Peyer's patch (tissue), 4 donors: ENCODE data around the gene RALGPS2. TPM values are rescaled to one million over a fixed set of nuclear protein-coding genes. Genes with fewer than 3 reads are reported as not detected.

Experiments used
- DNase-seq, 3 donors: peaks; one replicate each; pipeline ENCODE4 v3.0.0-alpha.2; 2017 to 2019
- H3K27ac ChIP-seq, 4 donors: fragments of 200-600 bp; sonication (generic); one replicate each; pipeline ENCODE4 v1.5.1; 2016 to 2019
- H3K27me3 ChIP-seq, 2 donors: fragments of 200-600 bp; sonication (generic); one replicate each; pipeline ENCODE4 v1.5.1; 2019
- H3K36me3 ChIP-seq, 3 donors: fragments of 200-600 bp; sonication (generic); one replicate each; pipeline ENCODE4 v1.5.1; 2016 to 2019
- H3K4me1 ChIP-seq, 4 donors: fragments of 200-600 bp; sonication (generic); one replicate each; pipeline ENCODE4 v1.5.1; 2016 to 2019
- H3K4me3 ChIP-seq, 4 donors: fragments of 200-600 bp; sonication (generic); 1 replicate in 3 of 4; 2 replicates in 1 of 4; pipeline ENCODE4 v1.5.1; 2016 to 2019; ENCODE audit warnings: mild to moderate bottlenecking in 1 of 4
- H3K9me3 ChIP-seq, 4 donors: fragments of 200-600 bp; sonication (generic); one replicate each; pipeline ENCODE4 v1.5.1; 2016 to 2019; ENCODE audit warnings: mild to moderate bottlenecking in 1 of 4
- POLR2A ChIP-seq, 2 donors: fragments of 450-650 bp; IDR thresholded peaks; one replicate each; pipeline ENCODE4 v1.5.1; 2017; ENCODE audit warnings: antibody characterized with exemption in 2 of 2, mild to moderate bottlenecking in 2 of 2, moderate library complexity in 2 of 2
- total RNA-seq, 4 donors: library from RNA; depleted of rRNA; stranded (reverse); fragments of >200 nt; gene quantifications; one replicate each; pipeline ENCODE4 v1.1.0, GENCODE V29; 2016
- TF ChIP-seq, protein P1 (sequence below), 6 experiments: fragments of 450-650 bp in 4 of 6; fragments of 200-600 bp in 2 of 6; sonication (generic) in 1 of 6; IDR thresholded peaks; one replicate each; pipeline ENCODE4 v1.5.1; 2017 to 2019; ENCODE audit warnings: antibody characterized with exemption in 6 of 6, mild to moderate bottlenecking in 3 of 6, moderate library complexity in 1 of 6

Gene RALGPS2
- total RNA-seq, 4 donors from 2014 or later: 25.8 to 102 (median 40.6) TPM

DNA sequence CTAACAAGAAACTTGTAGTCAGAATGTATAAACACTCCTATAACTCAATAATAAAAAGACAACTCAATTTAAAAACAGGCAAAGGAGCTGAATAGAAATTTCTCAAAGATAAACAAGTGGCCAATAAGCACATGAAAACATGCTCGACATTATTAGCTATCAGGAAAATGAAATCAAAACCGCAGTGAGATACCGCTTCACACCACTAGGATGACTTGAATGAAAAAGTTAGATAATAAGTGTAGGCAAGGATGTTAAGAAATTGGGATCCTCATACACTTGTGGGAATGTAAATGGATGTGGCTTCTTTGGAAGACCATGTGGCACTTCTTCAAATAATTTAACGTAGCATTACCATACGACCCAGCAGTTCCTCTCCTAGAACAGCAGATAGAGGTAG is 8.9 kb downstream of the RALGPS2 start:
- H3K27me3 ChIP-seq: no peaks in the 10 kb centered on the region
- H3K4me3 ChIP-seq: no peak overlapping the region
- H3K4me1 ChIP-seq: no peaks in the 10 kb centered on the region
- no peaks in the 10 kb centered on the region for H3K9me3 ChIP-seq
- H3K27ac ChIP-seq: no peak overlapping the region
- peaks cover 0 to 11% (median 0%) of the 10 kb centered on the region in 3 donors for H3K36me3 ChIP-seq
- no peak for TF ChIP-seq POLR2A (IDR thresholded peaks at IDR 0.05)
- TF ChIP-seq, protein P1, sequence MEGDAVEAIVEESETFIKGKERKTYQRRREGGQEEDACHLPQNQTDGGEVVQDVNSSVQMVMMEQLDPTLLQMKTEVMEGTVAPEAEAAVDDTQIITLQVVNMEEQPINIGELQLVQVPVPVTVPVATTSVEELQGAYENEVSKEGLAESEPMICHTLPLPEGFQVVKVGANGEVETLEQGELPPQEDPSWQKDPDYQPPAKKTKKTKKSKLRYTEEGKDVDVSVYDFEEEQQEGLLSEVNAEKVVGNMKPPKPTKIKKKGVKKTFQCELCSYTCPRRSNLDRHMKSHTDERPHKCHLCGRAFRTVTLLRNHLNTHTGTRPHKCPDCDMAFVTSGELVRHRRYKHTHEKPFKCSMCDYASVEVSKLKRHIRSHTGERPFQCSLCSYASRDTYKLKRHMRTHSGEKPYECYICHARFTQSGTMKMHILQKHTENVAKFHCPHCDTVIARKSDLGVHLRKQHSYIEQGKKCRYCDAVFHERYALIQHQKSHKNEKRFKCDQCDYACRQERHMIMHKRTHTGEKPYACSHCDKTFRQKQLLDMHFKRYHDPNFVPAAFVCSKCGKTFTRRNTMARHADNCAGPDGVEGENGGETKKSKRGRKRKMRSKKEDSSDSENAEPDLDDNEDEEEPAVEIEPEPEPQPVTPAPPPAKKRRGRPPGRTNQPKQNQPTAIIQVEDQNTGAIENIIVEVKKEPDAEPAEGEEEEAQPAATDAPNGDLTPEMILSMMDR (IDR thresholded peaks at IDR 0.05): peak in 4 of 6 experiments; percentile 10 to 39 (median 22)
- DNase-seq: no peak

DNA sequence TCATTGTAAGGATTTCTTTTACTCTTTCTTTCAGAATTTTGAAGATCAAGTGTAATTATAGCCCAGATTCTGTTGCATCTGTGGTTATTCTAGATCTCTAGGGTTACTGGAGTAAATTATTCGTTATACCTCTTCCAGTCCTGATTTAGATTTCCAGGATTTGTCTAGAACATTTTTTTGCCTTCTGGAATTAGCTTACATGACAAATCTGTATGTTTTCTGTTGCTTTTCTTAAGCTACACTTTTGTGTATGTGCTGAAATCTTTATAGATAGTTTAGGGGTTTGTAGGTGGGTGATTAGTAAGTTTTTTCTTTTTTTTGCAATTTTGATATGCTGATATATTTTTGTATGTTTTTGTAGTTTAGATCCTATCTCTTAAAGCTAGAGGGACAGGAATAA is 13.7 kb downstream of the RALGPS2 start:
- Histone ChIP-seq H3K27me3 (no peaks in the 10 kb centered on the region), H3K4me1 (no peaks in the 10 kb centered on the region), H3K27ac (no peak overlapping the region), H3K36me3 (peaks cover 0 to 11% (median 0%) of the 10 kb centered on the region in 3 donors), H3K9me3 (no peaks in the 10 kb centered on the region), H3K4me3 (no peak overlapping the region)
- no peak for DNase-seq
- no peak for TF ChIP-seq POLR2A (IDR thresholded peaks at IDR 0.05)
- TF ChIP-seq, protein P1 (IDR thresholded peaks at IDR 0.05): no peak

DNA sequence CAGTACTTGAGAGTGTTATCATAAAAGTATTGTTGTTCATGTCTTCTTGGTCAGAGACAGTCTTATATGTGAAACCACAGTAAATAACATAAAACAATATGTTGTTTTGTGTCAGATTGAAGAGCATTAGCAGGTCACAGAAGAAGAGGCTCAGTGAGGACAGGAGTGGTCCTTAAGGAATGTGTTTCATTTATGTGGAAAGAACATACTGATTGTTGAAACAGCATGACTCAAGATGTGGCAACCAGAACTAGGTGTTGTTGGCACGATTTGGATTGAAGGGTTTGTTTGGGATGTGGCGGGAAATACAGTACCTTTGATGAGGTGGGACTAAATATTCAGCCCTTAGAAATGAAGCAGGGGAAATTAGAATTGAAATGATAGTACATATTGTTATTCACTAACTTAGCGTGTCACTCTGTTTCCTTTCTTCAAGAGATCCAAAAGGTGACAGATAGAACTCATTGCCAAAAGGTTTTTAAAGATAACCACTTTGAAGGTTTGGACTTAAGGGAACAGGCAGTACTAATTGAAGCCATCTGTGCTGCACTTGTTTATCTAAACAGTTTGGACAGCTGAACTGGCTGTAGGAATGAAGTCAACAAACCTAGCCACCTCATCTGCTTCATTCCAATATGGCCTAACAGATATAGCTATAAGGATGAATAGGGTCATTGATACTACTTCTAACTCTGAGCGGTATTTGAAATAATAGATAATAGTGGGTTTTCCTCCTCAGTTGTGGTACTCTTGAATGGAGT is 14.4 kb downstream of the RALGPS2 start:
- Histone ChIP-seq H3K36me3 (peaks cover 0 to 11% (median 0%) of the 10 kb centered on the region in 3 donors), H3K4me1 (no peaks in the 10 kb centered on the region), H3K27ac (no peak overlapping the region), H3K4me3 (no peak overlapping the region), H3K27me3 (no peaks in the 10 kb centered on the region), H3K9me3 (no peaks in the 10 kb centered on the region)
- TF ChIP-seq, protein P1 (IDR thresholded peaks at IDR 0.05): no peak
- TF ChIP-seq POLR2A (IDR thresholded peaks at IDR 0.05): no peak
- DNase-seq: no peak

DNA sequence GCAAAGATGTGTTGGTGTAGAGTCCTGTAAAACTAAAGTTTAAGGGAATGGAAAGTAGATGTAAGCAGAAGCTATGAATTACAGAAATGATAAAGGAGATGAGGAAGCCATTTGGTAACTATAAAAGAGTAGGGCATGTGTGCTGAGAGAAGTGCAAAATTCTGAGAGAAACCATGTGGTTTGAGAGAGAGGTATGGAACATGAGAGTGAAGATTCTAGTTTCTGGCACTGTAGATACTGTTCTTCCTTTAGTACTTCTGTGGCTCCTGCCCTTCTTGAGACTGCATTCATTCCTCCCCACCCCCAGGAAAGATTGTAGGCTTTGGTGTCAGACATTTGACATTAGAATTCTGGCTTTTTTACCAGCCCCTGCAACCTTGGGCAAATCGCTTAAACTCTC is 15.4 kb downstream of the RALGPS2 start:
- peaks cover 0 to 11% (median 0%) of the 10 kb centered on the region in 3 donors for H3K36me3 ChIP-seq
- no peak for DNase-seq
- H3K27me3 ChIP-seq: no peaks in the 10 kb centered on the region
- no peak overlapping the region for H3K27ac ChIP-seq
- H3K4me3 ChIP-seq: no peak overlapping the region
- no peaks in the 10 kb centered on the region for H3K4me1 ChIP-seq
- TF ChIP-seq POLR2A (IDR thresholded peaks at IDR 0.05): no peak
- no peaks in the 10 kb centered on the region for H3K9me3 ChIP-seq

DNA sequence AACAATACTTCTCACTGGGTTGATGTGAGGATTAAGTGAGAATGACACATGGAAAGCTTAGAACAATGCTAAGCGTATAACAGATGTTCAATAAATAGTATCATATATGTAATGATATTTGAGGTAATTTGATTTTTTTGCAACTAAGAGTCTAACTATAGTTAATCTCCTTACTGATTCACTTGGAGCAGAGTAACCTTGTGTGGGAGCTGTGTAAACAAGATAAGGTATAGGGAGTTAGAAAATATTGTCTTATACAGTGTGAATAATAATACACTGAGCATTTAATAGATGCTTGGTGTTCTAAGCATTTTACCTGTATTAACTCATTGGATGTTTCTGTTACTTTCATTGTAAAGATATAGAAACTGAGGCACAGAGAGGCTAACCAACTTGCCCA is 15.9 kb downstream of the RALGPS2 start:
- no peak for TF ChIP-seq POLR2A (IDR thresholded peaks at IDR 0.05)
- TF ChIP-seq, protein P1 (IDR thresholded peaks at IDR 0.05): no peak
- H3K4me1 ChIP-seq: no peaks in the 10 kb centered on the region

DNA sequence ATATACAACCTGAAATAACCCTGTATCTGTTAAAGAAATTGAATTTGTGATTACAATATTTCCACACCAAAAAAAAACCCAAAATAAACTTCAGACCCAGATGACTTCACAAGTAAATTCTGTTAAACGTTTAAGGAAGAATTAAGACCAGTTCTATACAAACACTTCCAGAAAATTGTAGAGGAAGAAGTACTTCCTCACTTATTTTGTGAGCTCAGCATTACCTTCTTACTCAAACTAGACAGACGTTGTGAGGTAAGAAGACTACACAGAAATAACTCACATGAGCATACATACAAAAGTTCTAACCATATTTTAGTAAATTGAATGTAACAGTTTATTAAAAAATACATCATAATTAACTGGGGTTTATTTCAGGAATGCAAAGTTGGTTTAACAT is 18.8 kb downstream of the RALGPS2 start:
- Histone ChIP-seq H3K27ac (no peak overlapping the region), H3K4me1 (no peaks in the 10 kb centered on the region), H3K27me3 (no peaks in the 10 kb centered on the region), H3K36me3 (no peaks in the 10 kb centered on the region), H3K4me3 (no peak overlapping the region), H3K9me3 (no peaks in the 10 kb centered on the region)
- no peak for DNase-seq
- TF ChIP-seq, protein P1 (IDR thresholded peaks at IDR 0.05): no peak
- no peak for TF ChIP-seq POLR2A (IDR thresholded peaks at IDR 0.05)

More for the DNA sequence above, 15.9 kb downstream of the RALGPS2 start:
- H3K36me3 ChIP-seq: peaks cover 0 to 11% (median 0%) of the 10 kb centered on the region in 3 donors
- no peaks in the 10 kb centered on the region for H3K9me3 ChIP-seq
- no peak overlapping the region for H3K4me3 ChIP-seq
- H3K27ac ChIP-seq: no peak overlapping the region
- DNase-seq: no peak
- H3K27me3 ChIP-seq: no peaks in the 10 kb centered on the region
